Esophagus muscularis mucosa (tissue), 4 donors: ENCODE measurements around the gene ZCWPW1.

Experiments
- EP300 ChIP-seq: sonication (generic); formaldehyde crosslinking; IDR thresholded peaks from one replicate; pipeline ENCODE4 v1.6.1; 2017; ENCODE audit warnings: antibody characterized with exemption
- POLR2A ChIP-seq: fragments of 450-650 bp; IDR thresholded peaks from one replicate; pipeline ENCODE4 v1.6.1; 2017; ENCODE audit warnings: antibody characterized with exemption, moderate library complexity, mild to moderate bottlenecking, low read depth
- POLR2AphosphoS5 ChIP-seq, 2 donors: sonication (generic); formaldehyde crosslinking; IDR thresholded peaks; one replicate each; pipeline ENCODE4 v1.6.1; 2017; ENCODE audit warnings: antibody characterized with exemption in 2 of 2
- TF ChIP-seq, protein P1 (sequence below), 3 experiments: fragments of 200-600 bp in 2 of 3; fragments of 450-650 bp in 1 of 3; sonication (generic) in 2 of 3; IDR thresholded peaks; one replicate each; pipeline ENCODE4 v1.5.1; 2017 to 2019; ENCODE audit warnings: antibody characterized with exemption in 3 of 3, mild to moderate bottlenecking in 2 of 3, moderate library complexity in 1 of 3

GRCh38 chr7:100469227-100470044 lies 40.9 kb upstream of the ZCWPW1 start:
- TF ChIP-seq, protein P1, sequence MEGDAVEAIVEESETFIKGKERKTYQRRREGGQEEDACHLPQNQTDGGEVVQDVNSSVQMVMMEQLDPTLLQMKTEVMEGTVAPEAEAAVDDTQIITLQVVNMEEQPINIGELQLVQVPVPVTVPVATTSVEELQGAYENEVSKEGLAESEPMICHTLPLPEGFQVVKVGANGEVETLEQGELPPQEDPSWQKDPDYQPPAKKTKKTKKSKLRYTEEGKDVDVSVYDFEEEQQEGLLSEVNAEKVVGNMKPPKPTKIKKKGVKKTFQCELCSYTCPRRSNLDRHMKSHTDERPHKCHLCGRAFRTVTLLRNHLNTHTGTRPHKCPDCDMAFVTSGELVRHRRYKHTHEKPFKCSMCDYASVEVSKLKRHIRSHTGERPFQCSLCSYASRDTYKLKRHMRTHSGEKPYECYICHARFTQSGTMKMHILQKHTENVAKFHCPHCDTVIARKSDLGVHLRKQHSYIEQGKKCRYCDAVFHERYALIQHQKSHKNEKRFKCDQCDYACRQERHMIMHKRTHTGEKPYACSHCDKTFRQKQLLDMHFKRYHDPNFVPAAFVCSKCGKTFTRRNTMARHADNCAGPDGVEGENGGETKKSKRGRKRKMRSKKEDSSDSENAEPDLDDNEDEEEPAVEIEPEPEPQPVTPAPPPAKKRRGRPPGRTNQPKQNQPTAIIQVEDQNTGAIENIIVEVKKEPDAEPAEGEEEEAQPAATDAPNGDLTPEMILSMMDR (IDR thresholded peaks at IDR 0.05): peak; percentile 91 to 97 (median 92)
- TF ChIP-seq POLR2AphosphoS5 (IDR thresholded peaks at IDR 0.05): peak; percentile 38 to 60
- no peak for TF ChIP-seq POLR2A
- TF ChIP-seq EP300: no peak
